H7 (cell line): ENCODE data around the gene PLA2G4A. TPM values are rescaled to one million over a fixed set of nuclear protein-coding genes. Genes with fewer than 3 reads are reported as not detected.

Experiments used
- DNase-seq: peaks from one replicate; pipeline ENCODE4 v3.0.0; 2012
- H3K27me3 ChIP-seq: 2 replicates; pipeline ENCODE4 v1.6.0; 2011; ENCODE audit warnings: mild to moderate bottlenecking, low read length; ENCODE audit not compliant: control insufficient read depth, insufficient read depth
- H3K36me3 ChIP-seq: replicated peaks from 2 replicates; pipeline ENCODE4 v1.5.1; 2011; ENCODE audit warnings: low read length; ENCODE audit not compliant: control insufficient read depth, insufficient read depth
- H3K4me3 ChIP-seq: 2 replicates; pipeline ENCODE4 v1.5.1; 2011; ENCODE audit warnings: low read depth, mild to moderate bottlenecking, control low read depth, low read length, moderate library complexity; ENCODE audit not compliant: insufficient read depth
- total RNA-seq: library from RNA; depleted of rRNA; stranded (reverse); fragments of >200 nt; shearing (Covaris generic); gene quantifications from 2 replicates; pipeline ENCODE4 v1.2.3, GENCODE V29; 2014

Gene PLA2G4A
- total RNA-seq, 1 experiment from 2014 or later = 1.1 TPM

- H3K36me3 ChIP-seq = no peaks in the 10 kb centered on the region
- no peak overlapping the region for H3K4me3 ChIP-seq
Measured at GRCh38 chr1:186843931-186844330, 15.2 kb downstream of the PLA2G4A start.

GRCh38 chr1:186845576-186846210 lies 16.9 kb downstream of the PLA2G4A start:
- Histone ChIP-seq H3K4me3 (no peak overlapping the region), H3K36me3 (no peaks in the 10 kb centered on the region), H3K27me3 (no peaks in the 10 kb centered on the region)
- DNase-seq = no peak

More at GRCh38 chr1:186843931-186844330, 15.2 kb downstream of the PLA2G4A start:
- no peak for DNase-seq
- H3K27me3 ChIP-seq = no peaks in the 10 kb centered on the region

GRCh38 chr1:186848509-186849130 lies 19.9 kb downstream of the PLA2G4A start:
- H3K27me3 ChIP-seq = no peaks in the 10 kb centered on the region
- no peak for DNase-seq
- no peaks in the 10 kb centered on the region for H3K36me3 ChIP-seq
- no peak overlapping the region for H3K4me3 ChIP-seq

DNA sequence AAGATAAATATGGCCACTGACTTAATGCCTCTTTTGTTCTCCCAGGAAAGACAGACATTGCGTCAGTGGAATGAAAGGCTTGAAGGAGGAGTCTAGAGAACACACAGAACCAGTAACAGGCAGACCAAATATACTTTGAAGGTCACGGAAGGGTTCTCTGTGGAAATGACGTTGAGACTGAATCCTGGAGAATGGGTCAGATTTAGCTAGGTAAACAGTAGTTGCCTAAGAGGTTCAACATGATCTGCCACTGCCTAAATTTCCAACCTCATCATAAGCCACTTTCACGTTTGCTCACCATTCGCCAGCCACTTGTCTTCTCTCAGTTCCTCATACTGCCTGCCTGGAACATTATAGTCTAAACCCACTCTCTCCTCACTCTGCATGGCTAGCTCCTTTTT lies 20.5 kb downstream of the PLA2G4A start:
- no peak for DNase-seq
- Histone ChIP-seq H3K27me3 (no peaks in the 10 kb centered on the region), H3K4me3 (no peak overlapping the region), H3K36me3 (no peaks in the 10 kb centered on the region)

GRCh38 chr1:186849826-186850225 lies 21.1 kb downstream of the PLA2G4A start:
- Histone ChIP-seq H3K36me3 (no peaks in the 10 kb centered on the region), H3K27me3 (no peaks in the 10 kb centered on the region), H3K4me3 (no peak overlapping the region)
- DNase-seq = no peak

- Histone ChIP-seq H3K27me3 (no peaks in the 10 kb centered on the region), H3K4me3 (no peak overlapping the region), H3K36me3 (no peaks in the 10 kb centered on the region)
- no peak for DNase-seq
Measured at GRCh38 chr1:186854102-186854501, 25.4 kb downstream of the PLA2G4A start.

DNA sequence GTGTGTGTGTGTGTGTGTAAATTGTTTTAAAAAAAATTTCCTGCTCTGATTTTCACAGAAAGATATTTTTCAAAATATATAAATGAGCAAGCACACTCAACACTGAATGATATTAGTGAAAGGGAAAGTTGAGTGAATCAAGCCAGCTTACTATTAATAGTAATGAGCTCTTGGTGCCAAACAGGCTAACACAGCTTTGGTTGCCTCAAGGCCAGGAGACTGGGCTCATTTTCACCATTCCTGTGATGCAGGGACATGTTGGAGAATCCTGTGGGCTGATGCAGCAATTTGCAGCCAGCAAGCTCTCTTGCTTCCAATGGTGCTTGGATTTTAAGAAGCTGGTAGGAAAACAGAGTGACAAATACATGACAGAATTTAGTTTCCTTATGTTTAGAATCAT lies 30.2 kb downstream of the PLA2G4A start:
- H3K36me3 ChIP-seq = no peaks in the 10 kb centered on the region
- no peak overlapping the region for H3K4me3 ChIP-seq
- no peaks in the 10 kb centered on the region for H3K27me3 ChIP-seq
- DNase-seq = no peak

DNA sequence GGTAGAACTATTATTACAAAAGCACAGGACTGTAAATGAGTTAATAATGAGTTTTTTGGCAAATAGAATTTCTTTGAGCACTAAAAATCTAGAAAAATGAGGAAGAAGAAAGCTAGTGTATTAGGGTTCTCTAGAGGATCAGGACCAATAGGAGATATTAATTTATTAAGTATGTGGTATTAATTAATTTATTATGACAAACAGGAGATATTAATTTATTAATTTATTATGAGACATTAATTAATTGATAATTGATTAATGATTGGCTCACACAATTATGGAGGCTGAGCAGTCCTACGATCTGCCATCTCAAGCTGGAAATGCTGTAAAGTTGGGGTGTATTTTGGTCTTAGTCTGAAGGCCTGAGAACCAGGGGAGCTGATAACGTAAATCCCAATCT lies 31.2 kb downstream of the PLA2G4A start:
- H3K27me3 ChIP-seq = no peaks in the 10 kb centered on the region
- DNase-seq = no peak
- no peaks in the 10 kb centered on the region for H3K36me3 ChIP-seq
- no peak overlapping the region for H3K4me3 ChIP-seq

GRCh38 chr1:186864296-186864695 lies 35.5 kb downstream of the PLA2G4A start:
- no peaks in the 10 kb centered on the region for H3K27me3 ChIP-seq
- H3K4me3 ChIP-seq = no peak overlapping the region
- no peak for DNase-seq
- no peaks in the 10 kb centered on the region for H3K36me3 ChIP-seq

DNA sequence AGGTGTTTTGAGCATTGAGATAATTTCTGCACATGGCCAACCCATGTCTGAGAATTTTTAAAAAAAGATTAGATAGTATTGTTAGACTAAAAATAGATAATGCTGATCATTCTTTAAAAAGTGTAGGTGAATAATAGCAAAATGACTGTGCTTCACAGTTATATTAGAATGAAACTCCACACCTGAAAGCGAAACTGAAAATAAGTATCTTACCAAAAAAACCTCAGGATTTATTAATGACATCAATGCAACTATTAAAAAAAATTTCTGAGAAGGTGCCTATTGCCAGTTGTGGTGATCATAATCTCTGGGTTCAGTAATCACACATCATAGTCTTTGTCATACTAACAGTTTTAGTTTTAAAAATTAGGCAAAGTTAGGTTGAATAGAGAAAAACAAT lies 36.5 kb downstream of the PLA2G4A start:
- no peaks in the 10 kb centered on the region for H3K36me3 ChIP-seq
- DNase-seq = no peak
- H3K27me3 ChIP-seq = no peaks in the 10 kb centered on the region
- no peak overlapping the region for H3K4me3 ChIP-seq

- Histone ChIP-seq H3K36me3 (no peaks in the 10 kb centered on the region), H3K4me3 (no peak overlapping the region), H3K27me3 (no peaks in the 10 kb centered on the region)
- no peak for DNase-seq
Measured at GRCh38 chr1:186865857-186866256, 37.1 kb downstream of the PLA2G4A start.

DNA sequence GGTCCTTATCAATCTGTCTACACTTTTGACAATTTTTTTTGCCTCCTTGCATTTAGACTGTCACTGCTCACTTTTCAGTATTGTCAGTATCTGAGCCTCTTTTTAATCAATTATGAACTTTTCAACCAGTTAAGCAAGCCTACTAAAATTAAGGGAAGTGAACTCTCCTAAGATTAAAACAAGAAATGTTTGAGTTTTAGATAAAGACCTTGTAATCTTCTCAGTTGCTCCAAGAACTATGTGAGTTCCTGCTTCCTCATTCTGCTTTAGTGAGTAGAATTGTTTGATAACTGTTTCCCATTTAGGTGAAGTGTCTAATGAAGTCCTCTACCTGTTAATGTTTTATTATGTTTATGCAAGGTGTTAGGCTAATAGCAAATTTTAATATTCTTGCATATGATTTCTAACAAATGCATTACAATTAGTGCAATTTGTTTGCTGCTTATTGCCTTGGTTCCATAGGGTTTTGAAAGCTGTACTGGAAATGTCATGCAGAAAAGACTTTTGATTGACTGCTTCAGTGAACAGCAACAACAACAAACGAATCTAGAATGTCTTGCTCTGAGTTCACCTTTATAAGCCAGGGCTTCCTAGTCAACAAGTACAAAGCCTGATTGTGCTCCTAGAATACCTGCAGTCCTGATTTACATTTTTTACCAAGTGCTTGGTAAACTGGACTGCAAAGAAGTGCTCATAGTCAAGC lies 40.9 kb downstream of the PLA2G4A start:
- no peaks in the 10 kb centered on the region for H3K27me3 ChIP-seq
- DNase-seq = no peak
- H3K36me3 ChIP-seq = no peaks in the 10 kb centered on the region
- no peak overlapping the region for H3K4me3 ChIP-seq

DNA sequence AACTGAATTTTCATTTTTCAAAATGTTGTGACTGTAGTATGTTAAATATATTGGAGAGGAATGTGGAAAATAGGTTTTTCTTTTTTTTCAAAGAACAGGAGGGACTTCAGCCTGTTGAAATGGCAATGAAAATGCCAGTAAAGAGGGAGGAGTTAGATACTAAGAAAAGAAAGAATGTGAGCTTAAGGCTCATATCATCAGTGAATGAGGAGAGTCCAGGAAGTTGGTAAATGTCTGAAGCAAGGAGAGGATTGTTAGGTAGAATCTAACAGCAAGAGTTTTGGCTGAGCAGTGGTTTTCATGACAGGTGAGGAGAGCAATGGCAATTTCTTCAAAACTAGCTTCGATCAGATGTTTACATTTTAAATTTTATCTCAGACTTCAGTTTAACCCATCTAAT lies 43.0 kb downstream of the PLA2G4A start:
- Histone ChIP-seq H3K36me3 (no peaks in the 10 kb centered on the region), H3K4me3 (no peak overlapping the region), H3K27me3 (no peaks in the 10 kb centered on the region)
- no peak for DNase-seq

DNA sequence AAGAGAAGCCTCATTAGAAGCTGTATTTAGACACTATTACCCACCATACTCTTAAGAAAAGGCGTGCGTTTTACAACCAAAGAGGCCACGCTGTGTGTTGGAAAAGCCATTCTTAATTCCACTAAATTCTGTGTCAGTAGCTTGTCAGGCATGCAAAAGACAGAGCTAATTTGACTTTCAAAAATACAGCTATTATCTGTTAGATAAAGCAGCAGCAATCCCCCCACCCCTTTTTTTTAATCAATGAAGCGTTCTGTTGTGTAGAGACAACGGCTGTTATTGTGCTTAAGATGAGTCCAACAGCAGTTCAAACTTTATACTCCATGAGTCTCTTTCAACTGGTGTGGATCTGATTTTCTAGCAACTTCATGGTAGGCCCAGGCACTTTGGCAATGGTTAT lies 43.5 kb downstream of the PLA2G4A start:
- H3K27me3 ChIP-seq = no peaks in the 10 kb centered on the region
- H3K36me3 ChIP-seq = no peaks in the 10 kb centered on the region
- DNase-seq = no peak
- H3K4me3 ChIP-seq = no peak overlapping the region

DNA sequence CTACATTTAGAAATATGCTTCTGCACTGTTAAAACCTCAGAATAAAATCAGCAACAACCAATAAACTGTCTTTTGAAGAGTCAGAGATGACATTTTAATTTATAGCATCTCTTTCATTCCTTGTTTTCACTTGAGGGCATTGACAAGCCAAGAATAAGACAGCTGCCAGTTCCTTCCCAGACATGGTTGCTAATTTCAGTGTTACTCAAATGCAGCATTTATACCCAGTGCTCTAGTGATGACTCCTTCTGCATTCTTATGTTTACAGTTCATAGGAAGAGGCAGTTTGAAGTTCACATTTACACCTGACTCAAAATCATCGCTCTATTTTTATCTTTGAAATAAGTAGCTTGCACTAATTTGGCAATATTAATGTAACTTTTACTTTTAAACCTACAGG lies 44.9 kb downstream of the PLA2G4A start:
- DNase-seq = no peak
- H3K36me3 ChIP-seq = no peaks in the 10 kb centered on the region
- H3K27me3 ChIP-seq = no peaks in the 10 kb centered on the region
- no peak overlapping the region for H3K4me3 ChIP-seq
